GM21576 (cell line): ENCODE data around the gene SYCN.
"Not testable (repeated sequence)": the region's sequence is repeated elsewhere in the genome, so short reads cannot be mapped to it uniquely, and the experiment has no call there.

ENCODE experiments used
- ATAC-seq: cut with Tn5 transposase; IDR thresholded peaks from one replicate; pipeline ENCODE4 v1.9.1; 2021; ENCODE audit warnings: mild to moderate bottlenecking, moderate library complexity; ENCODE audit not compliant: unreplicated experiment

SYCN gene

GRCh38 chr19:39203372-39204341 lies at the start of gene SYCN:
SYCN (minus strand) TSS chr19:39204263; CDS start chr19:39204254, 9 bp downstream.
- ATAC-seq = no peak

GRCh38 chr19:39253374-39254149 lies 49.5 kb upstream of the SYCN start:
- no peak for ATAC-seq

- ATAC-seq = no peak
These were observed 48.4 kb upstream of the SYCN start for GRCh38 chr19:39252458-39252857.

DNA sequence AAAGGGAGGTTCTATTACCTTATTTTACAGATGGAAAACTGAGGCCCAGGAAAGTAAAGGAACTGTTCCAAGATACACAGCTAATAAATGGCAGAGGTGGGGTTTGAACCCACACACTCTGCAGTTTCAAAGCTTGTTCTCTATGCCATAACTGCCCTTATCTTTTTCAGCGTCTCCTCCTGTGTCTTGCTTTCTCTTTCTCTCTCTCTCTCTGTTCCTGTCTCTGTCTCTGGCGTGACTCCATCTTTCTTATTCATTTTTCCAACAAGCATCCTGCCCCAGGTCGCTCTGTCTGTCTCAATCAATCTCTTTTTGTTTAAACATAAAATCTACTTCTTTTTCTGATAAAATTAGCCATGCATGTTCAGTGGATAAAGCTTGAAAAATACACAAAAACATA lies 47.8 kb upstream of the SYCN start:
- no peak for ATAC-seq

- no peak for ATAC-seq
These were observed 47.0 kb upstream of the SYCN start for GRCh38 chr19:39251081-39251480.

DNA sequence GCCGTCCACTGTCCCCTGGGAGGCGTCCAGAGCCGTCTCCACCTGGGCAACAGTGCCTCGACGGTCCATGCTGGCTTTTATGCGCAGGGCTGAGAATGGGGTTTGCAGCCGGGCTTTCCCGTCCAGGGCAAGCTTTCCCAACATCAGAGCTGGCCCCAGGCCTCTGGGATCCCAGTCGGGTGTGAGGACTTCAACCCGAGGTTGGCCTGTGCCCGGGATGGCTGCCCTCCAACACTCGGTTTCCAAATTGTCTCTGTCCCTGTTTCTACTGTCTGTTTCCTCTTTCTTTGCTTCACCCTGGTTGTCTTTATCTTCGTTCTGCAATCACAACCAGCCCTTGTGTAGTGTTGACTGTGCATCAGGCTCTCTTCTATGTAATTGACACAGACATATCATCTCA lies 44.7 kb upstream of the SYCN start, which contains the start of gene IFNL4:
TSS of gene IFNL4 (minus strand) at position 51 of the 400 bp plus-strand sequence.
- no peak for ATAC-seq

DNA sequence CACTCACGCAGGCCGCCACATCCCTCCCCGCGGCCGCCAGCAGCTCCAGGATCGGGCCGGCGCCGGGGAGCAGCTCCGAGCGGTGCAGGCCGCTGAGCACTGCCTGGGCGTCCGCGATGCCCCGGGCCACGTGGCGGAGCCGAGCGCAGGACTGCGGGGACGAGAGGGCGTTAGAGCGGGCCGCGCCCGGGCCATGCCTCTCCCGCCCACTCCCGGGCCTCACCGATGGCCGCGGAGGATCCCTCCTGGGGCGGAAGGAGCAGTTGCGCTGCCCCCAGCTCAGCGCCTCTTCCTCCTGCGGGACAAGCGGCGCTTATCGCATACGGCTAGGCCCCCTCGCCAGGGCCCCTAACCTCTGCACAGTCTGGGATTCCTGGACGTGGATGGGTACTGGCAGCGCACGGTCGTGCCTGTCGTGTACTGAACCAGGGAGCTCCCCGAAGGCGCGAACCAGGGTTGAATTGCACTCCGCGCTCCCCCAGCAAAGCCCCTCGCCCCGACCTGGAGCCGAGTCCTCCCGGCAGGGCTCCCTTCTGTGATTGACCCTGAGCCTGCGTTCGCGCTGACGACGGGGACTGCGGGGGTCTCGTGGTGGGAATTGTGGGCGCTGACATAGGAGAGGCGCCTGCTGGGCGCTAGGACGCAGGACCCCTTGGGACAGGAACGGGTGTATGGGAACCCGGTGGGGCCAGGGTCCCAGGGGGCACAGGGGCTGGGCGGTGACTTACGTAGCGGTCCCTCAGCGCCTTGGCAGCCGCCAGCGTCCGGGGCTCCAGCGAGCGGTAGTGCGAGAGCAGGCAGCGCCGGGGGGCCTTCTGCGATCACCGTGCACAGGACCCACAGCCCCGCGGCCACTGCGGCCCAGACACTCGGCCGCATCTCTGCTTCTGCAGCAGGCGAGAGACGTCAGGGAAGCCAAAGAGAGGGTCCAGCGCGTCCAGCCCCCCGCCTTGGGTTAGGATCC lies 43.9 kb upstream of the SYCN start:
- no peak for ATAC-seq

DNA sequence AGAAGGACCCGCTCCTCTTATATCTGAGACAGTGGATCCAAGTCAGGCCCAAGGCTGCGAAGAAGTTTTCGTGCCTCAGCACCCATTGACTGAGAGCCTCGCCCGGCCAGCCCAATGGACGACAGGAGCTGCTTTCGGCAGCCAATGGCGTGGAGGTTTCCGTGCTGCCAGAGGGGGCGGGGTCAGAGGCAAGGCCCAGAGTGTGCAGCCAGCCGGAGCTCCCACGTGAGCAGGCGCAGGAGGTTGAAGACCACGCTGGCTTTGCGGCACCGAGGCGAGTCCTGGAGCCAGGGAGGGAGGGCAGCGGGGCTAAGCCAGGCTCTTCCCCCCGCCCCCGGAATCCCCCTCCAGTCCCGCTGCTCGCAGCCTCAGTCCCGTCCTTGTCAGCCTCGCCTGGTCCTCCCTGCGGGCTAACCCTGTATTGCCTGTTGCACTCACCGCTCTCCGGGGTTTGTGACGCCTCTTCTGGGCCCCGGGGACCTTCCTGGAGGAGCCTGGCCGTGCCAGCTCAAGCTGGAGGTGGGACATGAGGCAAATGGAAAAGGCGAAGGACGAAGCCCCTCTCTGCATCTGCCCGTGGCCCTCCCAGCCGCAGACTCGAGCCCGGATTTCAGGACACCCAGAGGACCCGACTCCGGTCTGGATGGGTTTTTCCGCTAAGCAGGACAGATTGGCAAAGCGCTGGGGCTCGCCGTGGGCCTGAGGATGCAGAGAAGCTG lies 43.0 kb upstream of the SYCN start:
- no peak for ATAC-seq

DNA sequence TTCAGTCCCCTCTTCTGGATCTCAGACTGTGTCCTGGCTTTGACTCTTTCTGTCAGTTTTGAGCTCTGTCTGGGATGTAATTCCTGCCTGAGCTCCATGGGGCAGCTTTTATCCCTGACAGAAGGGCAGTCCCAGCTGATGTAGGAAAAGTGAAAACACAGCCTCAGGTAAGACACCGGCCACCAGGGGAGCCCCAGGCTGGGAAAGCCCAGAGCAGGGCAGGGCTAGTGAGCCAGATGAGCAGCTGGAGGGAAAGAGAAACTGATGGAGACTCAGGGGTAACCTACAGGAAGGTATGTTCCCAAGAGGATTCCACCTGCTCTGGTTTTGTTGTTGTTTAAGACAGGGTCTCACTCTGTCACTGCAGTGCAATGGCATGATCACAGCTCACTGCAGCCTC lies 41.1 kb upstream of the SYCN start:
- not testable (repeated sequence) for ATAC-seq

DNA sequence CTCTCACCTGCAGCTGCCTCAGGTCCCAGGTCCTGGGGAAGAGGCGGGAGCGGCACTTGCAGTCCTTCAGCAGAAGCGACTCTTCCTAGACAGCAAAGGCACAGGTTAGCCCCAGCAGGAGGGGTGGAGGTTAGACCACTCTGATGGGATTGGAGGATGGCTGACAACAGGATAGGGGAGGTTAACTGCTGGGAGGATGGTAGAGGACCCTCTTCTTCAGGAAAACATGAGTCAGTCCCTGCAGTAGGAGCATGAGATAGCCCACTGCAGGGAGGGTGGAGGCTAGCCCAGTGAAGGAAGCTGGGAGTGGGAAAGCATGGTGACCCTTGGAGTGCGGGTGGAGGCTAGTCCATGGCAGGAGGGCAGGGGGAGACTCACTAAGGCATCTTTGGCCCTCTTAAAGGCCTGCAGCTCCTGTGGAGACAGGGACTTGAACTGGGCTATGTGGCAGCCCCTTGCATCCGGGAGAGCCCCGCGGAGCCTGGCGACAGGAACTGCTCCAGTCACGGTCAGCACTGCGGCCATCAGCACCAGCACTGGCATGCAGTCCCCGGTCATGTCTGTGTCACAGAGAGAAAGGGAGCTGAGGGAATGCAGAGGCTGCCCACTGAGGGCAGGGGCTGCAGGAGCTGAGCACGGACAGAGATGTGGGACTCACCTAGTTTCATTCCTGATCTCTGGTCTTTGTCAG lies 40.5 kb upstream of the SYCN start, which contains the start of gene IFNL3:
TSS of gene IFNL3 (minus strand) at position 597 of the 691 bp plus-strand sequence. CDS start at position 558, 39 bp downstream.
- not testable (repeated sequence) for ATAC-seq

GRCh38 chr19:39243741-39244140 lies 39.7 kb upstream of the SYCN start:
- not testable (repeated sequence) for ATAC-seq

DNA sequence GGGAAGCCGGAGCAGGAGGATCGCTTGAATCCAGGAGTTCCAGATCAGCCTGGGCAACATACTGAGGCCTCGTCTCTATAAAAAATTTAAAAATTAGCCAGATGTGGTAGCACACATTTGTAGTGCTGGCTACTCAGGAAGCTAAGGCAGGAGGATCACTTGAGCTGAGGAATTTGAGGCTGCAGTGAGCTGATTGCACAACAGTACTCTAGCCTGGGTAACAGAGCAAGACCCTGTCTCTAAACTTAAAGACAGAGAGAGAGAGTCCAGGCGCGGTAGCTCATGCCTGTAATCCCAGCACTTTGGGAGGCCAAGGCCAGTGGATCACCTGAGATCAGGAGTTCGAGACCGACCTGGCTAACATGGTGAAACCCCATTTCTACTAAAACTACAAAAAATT lies 36.4 kb upstream of the SYCN start:
- ATAC-seq = no peak

- no peak for ATAC-seq
These were observed 34.9 kb upstream of the SYCN start for GRCh38 chr19:39238944-39239343.

DNA sequence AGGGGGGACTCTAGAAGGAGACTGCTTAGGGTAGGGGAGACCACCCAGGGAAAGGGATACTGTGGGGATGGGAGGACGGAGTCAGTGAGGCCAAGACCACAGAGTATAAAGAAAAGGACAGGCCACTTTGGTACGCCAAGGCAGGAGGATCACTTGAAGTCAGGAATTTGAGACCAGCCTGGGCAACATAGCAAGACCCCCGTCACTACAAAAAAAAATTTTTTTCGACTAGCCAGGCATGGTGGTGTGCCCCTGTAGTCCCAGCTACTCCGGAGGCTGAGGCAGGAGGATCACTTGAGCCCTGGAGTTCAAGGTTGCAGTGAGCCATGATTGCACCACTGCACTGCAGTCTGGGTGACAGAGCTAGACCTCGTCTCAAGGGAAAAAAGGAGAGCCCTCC lies 34.1 kb upstream of the SYCN start:
- no peak for ATAC-seq

DNA sequence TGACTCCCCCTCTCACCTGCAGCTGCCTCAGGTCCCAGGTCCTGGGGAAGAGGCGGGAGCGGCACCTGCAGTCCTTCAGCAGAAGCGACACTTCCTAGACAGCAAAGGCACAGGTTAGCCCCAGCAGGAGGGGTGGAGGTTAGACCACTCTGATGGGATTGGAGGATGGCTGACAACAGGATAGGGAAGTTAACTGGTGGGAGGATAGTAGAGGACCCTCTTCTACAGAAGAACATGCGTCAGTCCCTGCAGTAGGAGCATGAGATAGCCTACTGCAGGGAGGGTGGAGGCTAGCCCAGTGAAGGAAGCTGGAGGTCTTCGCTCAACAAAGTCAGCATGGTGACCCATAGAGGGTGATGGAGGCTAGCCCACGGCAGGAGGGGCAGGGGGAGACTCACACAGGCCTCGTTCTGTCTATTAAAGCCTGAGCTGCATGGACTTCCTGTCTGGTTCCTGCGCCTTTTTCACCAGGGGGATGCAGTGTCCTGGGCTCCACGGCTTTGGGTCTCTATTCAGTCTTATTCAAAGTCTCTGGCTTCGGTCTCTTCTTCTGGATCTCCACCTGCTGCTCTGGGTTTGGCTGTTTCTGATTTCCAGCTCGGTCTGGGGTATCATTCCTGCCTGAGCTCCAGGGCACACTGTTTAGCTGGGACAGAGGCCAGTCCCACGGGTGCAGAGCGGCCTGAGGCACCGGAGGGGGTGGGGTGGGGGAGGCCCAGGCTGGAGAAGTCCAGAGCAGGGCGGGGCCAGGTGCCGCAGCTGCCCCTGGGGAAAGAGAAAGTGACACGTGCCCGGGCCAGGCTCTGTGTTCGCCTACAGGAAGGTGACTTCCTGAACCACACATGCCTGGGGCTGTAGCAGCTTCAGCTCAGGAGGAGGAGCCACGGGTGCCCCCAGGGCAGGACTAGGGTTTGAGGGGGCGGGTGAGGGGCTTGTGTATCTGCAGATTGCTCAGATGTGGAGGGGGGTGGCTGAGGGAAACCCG lies 33.4 kb upstream of the SYCN start:
- ATAC-seq = peak; percentile 75

DNA sequence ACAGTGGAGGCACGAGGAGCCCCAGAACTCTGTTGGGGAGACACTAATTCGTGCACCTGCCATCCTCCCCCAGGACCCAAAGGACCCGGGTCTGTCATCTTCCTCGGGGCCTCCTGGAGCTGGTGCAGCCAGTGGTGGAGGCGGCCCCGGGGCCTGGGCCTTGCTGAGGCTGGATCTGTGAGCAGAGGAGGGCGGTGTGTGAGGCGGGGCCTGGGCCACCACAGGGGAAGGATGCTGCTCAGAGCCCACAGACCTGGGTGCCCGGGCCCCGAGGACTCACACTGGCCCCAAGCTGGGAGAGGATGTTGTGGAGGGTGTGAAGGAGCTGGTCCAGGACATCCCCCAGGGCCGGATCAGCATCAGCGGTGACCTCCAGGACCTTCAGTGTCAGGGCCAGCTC lies 32.5 kb upstream of the SYCN start:
- ATAC-seq = no peak

- ATAC-seq = no peak
These were observed 28.6 kb upstream of the SYCN start for GRCh38 chr19:39232708-39233107.
